LoVo (cell line): ENCODE results near the gene ATRN.

Experiments
- DNase-seq: peaks from one replicate; pipeline ENCODE4 v3.0.0-alpha.2; 2016; ENCODE audit warnings: low spot score

ATRN gene

GRCh38 chr20:3696745-3697587 lies 226.1 kb downstream of the ATRN start:
- no peak for DNase-seq

- no peak for DNase-seq
These were observed 226.9 kb downstream of the ATRN start for GRCh38 chr20:3697588-3698305.

- DNase-seq: no peak
These were observed 227.8 kb downstream of the ATRN start for GRCh38 chr20:3698591-3699001.

- no peak for DNase-seq
These were observed 228.2 kb downstream of the ATRN start for GRCh38 chr20:3699037-3699436.
